GM21529 (cell line): Measurements from ENCODE around the gene P2RY8.
A peak's percentile ranks its signal among the peaks of the same experiment; 100 is the strongest.
"Not testable (repeated sequence)": the region's sequence is repeated elsewhere in the genome, so short reads cannot be mapped to it uniquely, and the experiment has no call there.

Source experiments
- ATAC-seq: cut with Tn5 transposase; IDR thresholded peaks from one replicate; pipeline ENCODE4 v1.9.1; 2021; ENCODE audit not compliant: unreplicated experiment

P2RY8 gene

DNA sequence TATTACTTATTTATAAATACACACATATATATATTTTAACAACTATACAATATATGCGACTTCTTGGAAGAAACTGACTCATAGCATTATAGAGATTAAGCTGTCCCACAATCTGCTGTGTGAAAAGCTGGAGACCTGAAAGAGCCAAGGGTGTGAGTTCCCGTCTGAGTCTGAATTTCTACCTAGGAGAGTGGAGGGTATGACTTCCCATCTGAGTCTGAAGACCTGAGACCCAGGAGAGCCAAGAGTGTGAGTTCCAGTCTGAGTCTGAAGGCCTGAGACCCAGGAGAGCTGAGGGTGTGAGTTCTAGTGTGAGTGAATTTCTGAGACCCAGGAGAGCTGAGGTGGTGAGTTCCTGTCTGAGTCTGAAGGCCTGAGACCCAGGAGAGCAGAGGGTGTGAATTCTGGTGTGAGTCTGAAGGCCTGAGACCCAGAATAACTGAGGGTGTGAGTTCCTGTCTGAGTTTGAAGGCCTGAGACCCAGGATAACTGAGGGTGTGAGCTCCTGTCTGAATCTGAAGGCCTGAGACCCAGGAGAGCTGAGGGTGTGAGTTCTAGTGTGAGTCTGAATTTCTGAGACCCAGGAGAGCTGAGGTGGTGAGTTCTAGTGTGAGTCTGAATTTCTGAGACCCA lies 8.9 kb upstream of the P2RY8 start:
- no peak for ATAC-seq

DNA sequence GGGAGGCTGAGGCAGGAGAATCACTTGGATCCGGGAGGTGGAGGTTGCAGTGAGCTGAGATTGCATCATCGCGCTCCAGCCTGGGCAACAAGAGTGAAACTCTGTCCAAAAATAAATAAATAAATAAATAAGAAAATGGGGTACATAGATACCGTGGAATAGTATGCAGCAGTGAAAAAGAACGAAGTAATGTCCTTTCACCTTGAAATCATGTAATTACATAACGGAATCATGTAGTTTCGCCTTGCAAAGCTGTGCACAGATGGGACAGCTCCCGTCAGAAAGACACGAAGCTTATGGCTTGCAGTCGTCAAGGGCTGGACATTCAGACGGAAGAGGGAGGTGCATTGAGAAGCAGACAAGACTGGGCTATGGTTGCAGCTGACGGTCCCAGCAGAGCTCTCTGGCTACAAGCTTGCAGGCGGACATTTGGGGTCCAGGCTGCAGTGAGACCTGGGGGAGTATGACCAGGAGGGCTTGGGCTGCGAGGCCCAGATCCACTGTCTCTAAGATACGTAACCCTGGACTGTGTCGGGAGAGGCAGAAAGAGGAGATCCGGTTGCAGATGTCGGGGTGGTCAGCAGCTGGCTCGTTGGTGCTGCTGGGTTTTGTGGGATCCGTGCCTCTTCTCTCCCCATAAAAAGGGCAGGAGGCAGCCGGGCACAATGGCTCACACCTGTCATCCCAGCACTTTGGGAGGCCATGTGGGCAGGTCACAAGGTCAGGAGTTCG lies 6.2 kb upstream of the P2RY8 start:
- no peak for ATAC-seq

GRCh38 chrX:1539146-1539545 lies 2.2 kb upstream of the P2RY8 start:
- not testable (repeated sequence) for ATAC-seq

- not testable (repeated sequence) for ATAC-seq
Measured at GRCh38 chrX:1537716-1538090, 718 bp upstream of the P2RY8 start.

- no peak for ATAC-seq
Measured at GRCh38 chrX:1536712-1537030, 314 bp downstream of the P2RY8 start.

DNA sequence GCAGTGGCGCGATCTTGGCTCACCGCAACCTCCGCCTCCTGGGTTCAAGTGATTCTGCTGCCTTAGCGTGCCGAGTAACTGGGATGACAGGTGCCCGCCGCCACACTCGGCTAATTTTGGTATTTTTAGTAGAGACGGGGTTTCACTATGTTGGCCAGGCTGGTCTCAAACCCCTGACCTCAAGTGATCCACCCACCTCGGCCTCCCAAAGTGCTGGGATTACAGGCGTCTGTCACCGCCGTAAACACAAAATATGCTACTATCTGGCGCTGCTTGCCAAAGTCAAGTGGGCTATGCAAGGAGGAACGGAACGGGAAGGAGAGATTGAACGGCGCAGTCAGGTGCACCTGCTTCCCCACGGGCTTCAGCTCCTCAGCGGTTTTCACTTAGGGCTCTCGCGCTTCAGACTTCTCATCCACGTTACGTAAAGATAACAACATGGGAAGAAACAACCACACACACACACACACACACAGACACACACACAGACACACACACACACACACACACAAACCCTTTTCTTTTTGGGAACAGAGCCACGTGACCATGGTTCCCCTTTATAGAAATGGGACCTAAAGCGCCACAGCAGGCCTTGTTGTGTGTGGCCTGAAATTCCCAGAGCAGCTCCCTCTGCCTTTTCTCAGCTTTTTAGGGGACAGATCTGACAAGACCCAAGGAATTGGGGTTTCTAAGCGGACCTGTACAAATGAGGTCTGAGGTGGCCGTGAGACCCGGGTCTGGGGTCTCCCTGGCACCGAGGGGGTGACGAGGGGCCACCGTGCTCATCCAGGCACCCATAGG lies 1.5 kb downstream of the P2RY8 start:
- peak; percentile 19 for ATAC-seq

GRCh38 chrX:1534301-1535168 lies 2.5 kb downstream of the P2RY8 start:
- ATAC-seq = peak; percentile 21

- no peak for ATAC-seq
Measured at GRCh38 chrX:1533058-1533457, 3.9 kb downstream of the P2RY8 start.

DNA sequence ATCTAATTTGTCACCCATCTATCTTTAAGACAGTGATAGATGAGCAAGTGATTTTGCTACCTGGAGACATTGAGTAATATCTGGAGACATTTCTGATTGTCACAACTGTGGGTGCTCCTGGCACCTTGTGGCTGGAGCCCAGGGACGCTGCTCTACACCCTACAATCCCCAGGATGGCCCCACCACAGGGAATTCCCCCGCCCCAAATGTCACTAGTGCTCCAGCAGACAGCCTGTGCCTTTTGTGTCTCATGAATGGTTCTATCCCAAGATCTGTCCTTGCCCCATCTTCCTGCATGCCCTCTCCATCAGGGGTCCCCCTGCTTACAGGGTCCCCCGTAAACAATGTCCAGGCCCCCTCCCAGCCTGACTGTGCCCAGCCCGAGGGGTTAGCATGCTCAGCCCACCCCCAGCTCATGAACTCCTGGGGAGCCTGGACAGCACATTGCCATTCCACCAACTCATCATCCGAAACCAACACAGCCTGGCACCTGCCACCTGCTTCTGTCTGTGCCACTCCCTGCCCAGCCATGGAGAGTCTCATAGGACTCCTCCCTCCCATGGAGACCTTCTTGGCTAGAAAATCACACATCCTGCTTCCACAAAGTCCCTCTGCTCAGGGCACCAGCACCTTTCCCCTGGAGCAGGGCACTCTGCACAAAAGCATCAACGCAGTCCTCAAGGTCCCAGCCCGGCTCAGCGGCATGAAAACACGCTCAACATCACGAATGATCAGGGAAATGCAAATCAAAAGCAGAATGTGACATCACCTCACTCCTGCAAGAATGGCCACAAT lies 5.7 kb downstream of the P2RY8 start:
- no peak for ATAC-seq

DNA sequence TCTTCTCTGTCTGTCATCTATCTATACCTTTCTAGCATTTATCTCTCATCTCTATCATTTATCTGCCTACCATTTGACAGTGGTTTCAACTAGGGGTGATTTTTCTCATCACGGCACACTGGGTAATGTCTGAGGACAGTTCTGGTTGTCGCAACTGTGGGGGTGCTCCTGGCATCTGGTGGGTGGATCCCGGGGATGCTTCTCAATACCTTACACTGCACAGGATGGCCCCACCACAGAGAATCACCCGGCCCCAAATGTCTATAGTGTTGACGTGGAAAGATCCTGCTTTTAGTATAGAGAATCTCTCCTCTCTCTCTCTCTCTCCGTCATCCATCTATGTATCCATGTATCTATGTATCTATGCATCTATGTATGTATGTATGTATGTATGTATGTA lies 7.2 kb downstream of the P2RY8 start:
- no peak for ATAC-seq

GRCh38 chrX:1529328-1529727 lies 7.7 kb downstream of the P2RY8 start:
- no peak for ATAC-seq

DNA sequence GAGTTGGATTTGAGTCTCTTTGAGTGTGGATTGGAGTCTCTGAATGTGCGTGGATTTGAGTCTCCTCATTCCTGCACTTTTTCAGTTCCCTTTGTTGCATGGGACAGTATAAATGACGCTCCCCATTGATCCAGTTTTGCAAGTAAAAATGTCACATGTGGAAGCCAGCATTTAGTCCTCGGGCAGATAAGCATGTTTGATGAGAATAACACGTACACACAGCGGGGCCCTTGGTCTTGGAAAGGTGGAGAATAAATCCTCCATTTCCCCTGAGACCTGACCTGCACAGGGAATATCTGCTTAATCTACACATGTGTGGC lies 8.1 kb downstream of the P2RY8 start:
- ATAC-seq = no peak

DNA sequence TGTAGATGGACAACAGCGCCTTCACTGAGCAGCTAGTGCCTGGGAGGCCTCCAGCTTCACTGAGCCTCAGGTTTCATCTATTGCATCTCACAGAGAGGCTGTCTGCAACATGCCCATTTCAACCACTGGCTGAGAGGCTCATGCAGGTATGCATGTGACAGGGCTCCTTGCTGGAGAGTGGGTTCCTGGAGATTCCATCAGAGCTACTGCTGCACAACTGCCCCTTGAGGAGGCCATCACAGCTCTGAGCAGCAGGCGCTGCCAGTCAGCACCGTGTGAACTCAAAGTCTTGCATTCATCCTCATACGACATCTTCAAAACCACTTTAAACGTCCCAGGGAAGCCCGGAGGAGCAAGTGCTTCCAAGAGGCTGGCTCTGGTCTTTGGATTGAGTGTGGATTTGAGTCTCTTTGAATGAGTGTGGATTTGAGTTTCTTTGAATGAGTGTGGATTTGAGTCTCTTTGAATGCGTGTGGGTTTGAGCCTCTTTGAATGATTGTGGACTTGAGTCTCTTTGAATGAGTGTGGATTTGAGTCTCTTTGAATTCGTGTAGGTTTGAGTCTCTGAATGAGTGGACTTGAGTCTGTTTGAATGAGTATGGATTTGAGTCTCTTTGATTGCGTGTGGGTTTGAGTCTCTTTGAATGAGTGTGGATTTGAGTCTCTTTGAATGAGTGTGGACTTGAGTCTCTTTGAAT lies 8.7 kb downstream of the P2RY8 start:
- ATAC-seq = no peak

GRCh38 chrX:1527457-1527856 lies 9.5 kb downstream of the P2RY8 start:
- no peak for ATAC-seq

- no peak for ATAC-seq
Measured at GRCh38 chrX:1526565-1526964, 10.4 kb downstream of the P2RY8 start.

- ATAC-seq = no peak
Measured at GRCh38 chrX:1525583-1526355, 11.2 kb downstream of the P2RY8 start.

DNA sequence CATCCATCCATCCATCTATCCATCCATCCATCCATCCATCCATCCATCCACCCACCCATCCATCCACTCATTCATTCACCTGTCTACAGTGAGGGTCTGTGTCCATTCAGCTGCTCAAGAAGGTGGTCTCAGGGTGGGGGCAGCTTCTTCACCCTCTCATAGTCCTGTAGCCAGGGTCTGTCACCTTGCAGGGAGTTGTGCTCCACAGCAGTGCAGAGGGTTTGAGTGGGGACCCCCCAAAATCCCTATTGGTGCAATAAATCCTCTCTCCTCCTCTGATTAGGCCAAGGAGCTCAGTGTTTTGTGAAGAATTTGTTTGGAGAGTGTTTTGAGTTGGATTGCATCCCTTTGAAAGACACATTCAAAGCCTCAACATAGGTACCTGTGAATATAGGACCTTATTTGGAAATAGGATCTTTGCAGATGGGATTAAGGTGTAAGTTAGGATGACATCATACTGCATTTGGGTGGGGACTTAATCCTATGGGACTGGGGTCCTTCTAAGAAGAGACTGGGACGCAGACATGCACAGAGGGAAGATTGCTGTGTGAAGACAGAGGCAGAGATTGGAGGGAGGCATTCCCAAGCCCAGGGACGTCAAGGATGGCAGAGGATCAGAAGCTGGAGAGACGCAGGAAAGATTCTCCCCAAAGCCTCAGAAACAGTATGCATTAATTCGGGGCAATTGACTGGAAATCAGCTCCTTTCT lies 12.0 kb downstream of the P2RY8 start:
- no peak for ATAC-seq

DNA sequence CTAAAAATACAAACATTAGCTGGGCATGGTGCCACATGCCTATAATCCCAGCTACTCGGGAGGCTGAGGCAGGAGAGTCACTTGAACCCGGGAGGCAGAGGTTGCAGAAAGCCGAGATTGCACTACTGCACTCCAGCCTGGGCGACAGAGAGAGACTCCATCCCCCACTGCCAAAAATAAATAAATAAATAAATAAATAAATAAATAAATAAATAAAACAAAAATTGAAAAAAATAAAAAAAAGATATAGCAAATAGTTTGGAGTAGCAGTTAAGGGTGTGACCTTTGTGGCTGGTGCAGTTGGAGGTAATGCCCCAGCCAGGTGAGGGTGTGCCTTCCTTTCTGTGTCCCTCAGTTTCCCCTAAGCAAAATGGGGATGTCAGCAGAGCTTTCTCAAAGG lies 14.1 kb downstream of the P2RY8 start:
- ATAC-seq = not testable (repeated sequence)
